ENCODE data around the gene CNTN4.

DNA sequence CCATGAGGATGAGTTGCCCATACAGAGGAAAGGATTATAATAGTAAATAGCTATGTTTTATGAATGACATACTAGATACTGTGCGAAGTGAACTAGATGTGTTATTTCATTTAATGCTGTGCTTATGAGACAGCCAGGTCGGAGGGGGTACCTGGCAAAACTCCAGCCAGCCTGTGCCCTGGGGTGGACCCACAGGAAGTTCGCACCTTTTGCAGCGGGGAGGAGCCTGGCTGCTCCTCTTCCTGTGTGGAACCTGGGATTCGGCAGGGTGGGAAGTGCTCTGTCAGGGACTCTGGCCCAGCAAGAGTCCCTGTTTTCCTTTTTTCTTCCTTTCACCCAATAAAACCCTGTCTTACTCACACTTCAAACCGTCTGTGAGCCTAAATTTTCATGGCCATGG, 559.3 kb downstream of the CNTN4 start:
- TF ChIP-seq, protein P1, sequence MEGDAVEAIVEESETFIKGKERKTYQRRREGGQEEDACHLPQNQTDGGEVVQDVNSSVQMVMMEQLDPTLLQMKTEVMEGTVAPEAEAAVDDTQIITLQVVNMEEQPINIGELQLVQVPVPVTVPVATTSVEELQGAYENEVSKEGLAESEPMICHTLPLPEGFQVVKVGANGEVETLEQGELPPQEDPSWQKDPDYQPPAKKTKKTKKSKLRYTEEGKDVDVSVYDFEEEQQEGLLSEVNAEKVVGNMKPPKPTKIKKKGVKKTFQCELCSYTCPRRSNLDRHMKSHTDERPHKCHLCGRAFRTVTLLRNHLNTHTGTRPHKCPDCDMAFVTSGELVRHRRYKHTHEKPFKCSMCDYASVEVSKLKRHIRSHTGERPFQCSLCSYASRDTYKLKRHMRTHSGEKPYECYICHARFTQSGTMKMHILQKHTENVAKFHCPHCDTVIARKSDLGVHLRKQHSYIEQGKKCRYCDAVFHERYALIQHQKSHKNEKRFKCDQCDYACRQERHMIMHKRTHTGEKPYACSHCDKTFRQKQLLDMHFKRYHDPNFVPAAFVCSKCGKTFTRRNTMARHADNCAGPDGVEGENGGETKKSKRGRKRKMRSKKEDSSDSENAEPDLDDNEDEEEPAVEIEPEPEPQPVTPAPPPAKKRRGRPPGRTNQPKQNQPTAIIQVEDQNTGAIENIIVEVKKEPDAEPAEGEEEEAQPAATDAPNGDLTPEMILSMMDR (conservative IDR thresholded peaks at IDR 0.05; ENCODE audit: low read depth, low read length), result no peak
- no peak for TF ChIP-seq EZH2 (IDR thresholded peaks at IDR 0.05; ENCODE audit: borderline replicate concordance, low read depth, low read length, poor library complexity, severe bottlenecking)

Data from A673 (cell line).